GM23338 (cell line): ENCODE data around the gene RCOR3. TPM values are rescaled to one million over a fixed set of nuclear protein-coding genes. Genes with fewer than 3 reads are reported as not detected.

Experiments used
- CREB1 ChIP-seq: fragments of 250-450 bp; sonication (Bioruptor Pico); IDR thresholded peaks from 2 replicates; pipeline ENCODE4 v1.5.0; 2020; ENCODE audit warnings: low read depth, mild to moderate bottlenecking, moderate library complexity
- EZH2 ChIP-seq: fragments of 200-600 bp; sonication (generic); IDR thresholded peaks from one replicate; pipeline ENCODE4 v1.8.0; 2017; ENCODE audit warnings: antibody characterized with exemption, mild to moderate bottlenecking, low read depth; ENCODE audit not compliant: unreplicated experiment
- POLR2AphosphoS5 ChIP-seq: IDR thresholded peaks from 2 replicates; pipeline ENCODE4 v1.6.1; 2016; ENCODE audit warnings: antibody characterized with exemption, low read depth
- ZNF114 ChIP-seq: fragments of 250-450 bp; sonication (Bioruptor Pico); IDR thresholded peaks from 2 replicates; pipeline ENCODE4 v1.5.0; 2020; ENCODE audit warnings: mild to moderate bottlenecking, moderate library complexity
- ZNF462 ChIP-seq: fragments of 250-450 bp; sonication (Bioruptor Pico); IDR thresholded peaks from 2 replicates; pipeline ENCODE4 v1.5.0; 2020; ENCODE audit warnings: mild to moderate bottlenecking, moderate library complexity
- polyA plus RNA-seq: library from polyadenylated mRNA; unstranded; fragments of >200 nt; fragmentation: Nextera tagmentation; extraction: Ambion mirVana; gene quantifications from 2 replicates; pipeline ENCODE4 v1.2.1, GENCODE V29; 2016
- total RNA-seq: library from RNA; depleted of rRNA; stranded (reverse); fragments of >200 nt; shearing (Covaris generic); gene quantifications from 2 replicates; pipeline ENCODE4 v1.2.3, GENCODE V29; 2014
- TF ChIP-seq, protein P1 (sequence below): IDR thresholded peaks from 2 replicates; pipeline ENCODE4 v1.6.1; 2016; ENCODE audit warnings: antibody characterized with exemption
- TF ChIP-seq, protein P2 (sequence below): IDR thresholded peaks from one replicate; pipeline ENCODE4 v1.6.1; 2018; ENCODE audit warnings: antibody characterized with exemption; ENCODE audit not compliant: unreplicated experiment

Gene RCOR3
- total and polyA plus RNA-seq, 2 experiments from 2014 or later: 19.4 to 26.2 TPM

DNA sequence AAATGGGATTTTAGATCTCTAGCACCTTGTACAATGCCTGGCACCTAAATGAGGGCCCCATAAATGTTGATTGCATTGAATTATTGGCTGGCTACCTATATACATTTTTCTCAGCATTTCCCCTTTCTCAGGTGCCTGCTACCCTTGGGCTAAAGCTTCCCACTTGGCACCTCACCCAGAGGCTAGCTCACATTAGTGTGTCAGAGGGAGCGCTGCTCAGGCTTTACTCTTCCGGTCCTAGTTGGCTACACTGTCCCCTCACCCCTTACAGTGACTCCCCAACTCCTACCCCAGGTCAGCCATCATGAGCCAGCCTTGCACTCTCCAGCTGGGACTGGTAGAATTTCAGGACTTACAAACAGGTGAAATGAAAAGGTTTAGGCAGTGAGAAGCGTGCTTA lies 77.0 kb downstream of the RCOR3 start (continued):
- no peak for TF ChIP-seq ZNF462 (CRISPR knock-in tag)
- TF ChIP-seq EZH2: no peak
- TF ChIP-seq, protein P1, sequence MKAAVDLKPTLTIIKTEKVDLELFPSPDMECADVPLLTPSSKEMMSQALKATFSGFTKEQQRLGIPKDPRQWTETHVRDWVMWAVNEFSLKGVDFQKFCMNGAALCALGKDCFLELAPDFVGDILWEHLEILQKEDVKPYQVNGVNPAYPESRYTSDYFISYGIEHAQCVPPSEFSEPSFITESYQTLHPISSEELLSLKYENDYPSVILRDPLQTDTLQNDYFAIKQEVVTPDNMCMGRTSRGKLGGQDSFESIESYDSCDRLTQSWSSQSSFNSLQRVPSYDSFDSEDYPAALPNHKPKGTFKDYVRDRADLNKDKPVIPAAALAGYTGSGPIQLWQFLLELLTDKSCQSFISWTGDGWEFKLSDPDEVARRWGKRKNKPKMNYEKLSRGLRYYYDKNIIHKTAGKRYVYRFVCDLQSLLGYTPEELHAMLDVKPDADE: no peak
- TF ChIP-seq, protein P2, sequence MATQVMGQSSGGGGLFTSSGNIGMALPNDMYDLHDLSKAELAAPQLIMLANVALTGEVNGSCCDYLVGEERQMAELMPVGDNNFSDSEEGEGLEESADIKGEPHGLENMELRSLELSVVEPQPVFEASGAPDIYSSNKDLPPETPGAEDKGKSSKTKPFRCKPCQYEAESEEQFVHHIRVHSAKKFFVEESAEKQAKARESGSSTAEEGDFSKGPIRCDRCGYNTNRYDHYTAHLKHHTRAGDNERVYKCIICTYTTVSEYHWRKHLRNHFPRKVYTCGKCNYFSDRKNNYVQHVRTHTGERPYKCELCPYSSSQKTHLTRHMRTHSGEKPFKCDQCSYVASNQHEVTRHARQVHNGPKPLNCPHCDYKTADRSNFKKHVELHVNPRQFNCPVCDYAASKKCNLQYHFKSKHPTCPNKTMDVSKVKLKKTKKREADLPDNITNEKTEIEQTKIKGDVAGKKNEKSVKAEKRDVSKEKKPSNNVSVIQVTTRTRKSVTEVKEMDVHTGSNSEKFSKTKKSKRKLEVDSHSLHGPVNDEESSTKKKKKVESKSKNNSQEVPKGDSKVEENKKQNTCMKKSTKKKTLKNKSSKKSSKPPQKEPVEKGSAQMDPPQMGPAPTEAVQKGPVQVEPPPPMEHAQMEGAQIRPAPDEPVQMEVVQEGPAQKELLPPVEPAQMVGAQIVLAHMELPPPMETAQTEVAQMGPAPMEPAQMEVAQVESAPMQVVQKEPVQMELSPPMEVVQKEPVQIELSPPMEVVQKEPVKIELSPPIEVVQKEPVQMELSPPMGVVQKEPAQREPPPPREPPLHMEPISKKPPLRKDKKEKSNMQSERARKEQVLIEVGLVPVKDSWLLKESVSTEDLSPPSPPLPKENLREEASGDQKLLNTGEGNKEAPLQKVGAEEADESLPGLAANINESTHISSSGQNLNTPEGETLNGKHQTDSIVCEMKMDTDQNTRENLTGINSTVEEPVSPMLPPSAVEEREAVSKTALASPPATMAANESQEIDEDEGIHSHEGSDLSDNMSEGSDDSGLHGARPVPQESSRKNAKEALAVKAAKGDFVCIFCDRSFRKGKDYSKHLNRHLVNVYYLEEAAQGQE: no peak
- TF ChIP-seq CREB1 (CRISPR knock-in tag): no peak
- TF ChIP-seq POLR2AphosphoS5: no peak
- TF ChIP-seq ZNF114 (CRISPR knock-in tag): no peak
